ENCODE data around the gene VILL.

DNA sequence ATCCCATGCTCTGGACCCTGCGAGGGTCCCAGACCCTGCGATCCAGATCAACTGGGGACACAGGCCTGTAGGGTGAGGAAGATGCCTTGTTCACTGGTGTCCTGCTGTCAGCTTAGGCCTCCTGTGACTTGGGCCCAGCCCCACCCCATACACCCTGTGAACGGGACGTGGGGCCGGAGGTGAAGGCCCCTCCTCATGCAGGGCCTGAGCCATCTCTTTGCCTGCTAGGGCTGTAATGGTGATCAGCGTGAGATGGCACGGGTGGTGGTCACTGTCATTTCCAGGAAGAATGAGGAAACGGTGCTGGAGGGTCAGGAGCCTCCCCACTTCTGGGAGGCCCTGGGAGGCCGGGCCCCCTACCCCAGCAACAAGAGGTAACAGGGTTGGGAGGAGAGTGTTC is 12.4 kb downstream of the VILL start:
- TF ChIP-seq YY1 (IDR thresholded peaks at IDR 0.05; ENCODE audit: extremely low read depth, insufficient replicate concordance, low read depth, low read length), result no peak
- TF ChIP-seq, protein P1, sequence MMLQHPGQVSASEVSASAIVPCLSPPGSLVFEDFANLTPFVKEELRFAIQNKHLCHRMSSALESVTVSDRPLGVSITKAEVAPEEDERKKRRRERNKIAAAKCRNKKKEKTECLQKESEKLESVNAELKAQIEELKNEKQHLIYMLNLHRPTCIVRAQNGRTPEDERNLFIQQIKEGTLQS (IDR thresholded peaks at IDR 0.05), result no peak
- TF ChIP-seq POLR2AphosphoS5 (IDR thresholded peaks at IDR 0.05; ENCODE audit: low read depth, low read length), result no peak
- TF ChIP-seq JUND (IDR thresholded peaks at IDR 0.05), result no peak
- TF ChIP-seq ZNF274 (IDR thresholded peaks at IDR 0.05; ENCODE audit: low read depth, low read length), result no peak
- TF ChIP-seq POLR2A (IDR thresholded peaks at IDR 0.05; ENCODE audit: borderline replicate concordance, extremely low read depth, insufficient read depth, insufficient read length), result no peak
- TF ChIP-seq, protein P2, sequence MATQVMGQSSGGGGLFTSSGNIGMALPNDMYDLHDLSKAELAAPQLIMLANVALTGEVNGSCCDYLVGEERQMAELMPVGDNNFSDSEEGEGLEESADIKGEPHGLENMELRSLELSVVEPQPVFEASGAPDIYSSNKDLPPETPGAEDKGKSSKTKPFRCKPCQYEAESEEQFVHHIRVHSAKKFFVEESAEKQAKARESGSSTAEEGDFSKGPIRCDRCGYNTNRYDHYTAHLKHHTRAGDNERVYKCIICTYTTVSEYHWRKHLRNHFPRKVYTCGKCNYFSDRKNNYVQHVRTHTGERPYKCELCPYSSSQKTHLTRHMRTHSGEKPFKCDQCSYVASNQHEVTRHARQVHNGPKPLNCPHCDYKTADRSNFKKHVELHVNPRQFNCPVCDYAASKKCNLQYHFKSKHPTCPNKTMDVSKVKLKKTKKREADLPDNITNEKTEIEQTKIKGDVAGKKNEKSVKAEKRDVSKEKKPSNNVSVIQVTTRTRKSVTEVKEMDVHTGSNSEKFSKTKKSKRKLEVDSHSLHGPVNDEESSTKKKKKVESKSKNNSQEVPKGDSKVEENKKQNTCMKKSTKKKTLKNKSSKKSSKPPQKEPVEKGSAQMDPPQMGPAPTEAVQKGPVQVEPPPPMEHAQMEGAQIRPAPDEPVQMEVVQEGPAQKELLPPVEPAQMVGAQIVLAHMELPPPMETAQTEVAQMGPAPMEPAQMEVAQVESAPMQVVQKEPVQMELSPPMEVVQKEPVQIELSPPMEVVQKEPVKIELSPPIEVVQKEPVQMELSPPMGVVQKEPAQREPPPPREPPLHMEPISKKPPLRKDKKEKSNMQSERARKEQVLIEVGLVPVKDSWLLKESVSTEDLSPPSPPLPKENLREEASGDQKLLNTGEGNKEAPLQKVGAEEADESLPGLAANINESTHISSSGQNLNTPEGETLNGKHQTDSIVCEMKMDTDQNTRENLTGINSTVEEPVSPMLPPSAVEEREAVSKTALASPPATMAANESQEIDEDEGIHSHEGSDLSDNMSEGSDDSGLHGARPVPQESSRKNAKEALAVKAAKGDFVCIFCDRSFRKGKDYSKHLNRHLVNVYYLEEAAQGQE (IDR thresholded peaks at IDR 0.05; ENCODE audit: low read depth), result no peak
